ENCODE data around the gene C4BPB. TPM values are rescaled to one million over a fixed set of nuclear protein-coding genes. Genes with fewer than 3 reads are reported as not detected.

C4BPB gene
- total RNA-seq, 1 donor from 2014 or later: 0.36 TPM

DNA sequence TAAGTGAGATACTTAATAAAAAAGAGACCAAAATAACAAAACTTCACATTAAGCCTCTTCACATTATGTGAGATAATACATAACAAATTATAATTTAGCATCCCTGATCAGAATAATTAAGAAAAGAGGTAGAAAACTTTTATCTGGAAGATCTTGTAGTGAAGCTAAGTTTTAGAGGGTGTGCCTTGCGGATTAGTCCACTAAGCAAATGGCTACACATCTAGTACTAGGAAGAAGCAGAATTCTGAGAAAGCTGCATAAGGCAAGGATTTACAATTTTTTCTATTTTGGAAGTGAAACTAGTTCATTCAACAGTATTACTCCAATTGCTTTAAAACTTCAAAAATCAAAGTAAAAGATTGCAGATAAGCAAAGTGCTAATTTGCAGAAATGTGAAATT, 41.2 kb upstream of the C4BPB start:
- TF ChIP-seq, protein P1, sequence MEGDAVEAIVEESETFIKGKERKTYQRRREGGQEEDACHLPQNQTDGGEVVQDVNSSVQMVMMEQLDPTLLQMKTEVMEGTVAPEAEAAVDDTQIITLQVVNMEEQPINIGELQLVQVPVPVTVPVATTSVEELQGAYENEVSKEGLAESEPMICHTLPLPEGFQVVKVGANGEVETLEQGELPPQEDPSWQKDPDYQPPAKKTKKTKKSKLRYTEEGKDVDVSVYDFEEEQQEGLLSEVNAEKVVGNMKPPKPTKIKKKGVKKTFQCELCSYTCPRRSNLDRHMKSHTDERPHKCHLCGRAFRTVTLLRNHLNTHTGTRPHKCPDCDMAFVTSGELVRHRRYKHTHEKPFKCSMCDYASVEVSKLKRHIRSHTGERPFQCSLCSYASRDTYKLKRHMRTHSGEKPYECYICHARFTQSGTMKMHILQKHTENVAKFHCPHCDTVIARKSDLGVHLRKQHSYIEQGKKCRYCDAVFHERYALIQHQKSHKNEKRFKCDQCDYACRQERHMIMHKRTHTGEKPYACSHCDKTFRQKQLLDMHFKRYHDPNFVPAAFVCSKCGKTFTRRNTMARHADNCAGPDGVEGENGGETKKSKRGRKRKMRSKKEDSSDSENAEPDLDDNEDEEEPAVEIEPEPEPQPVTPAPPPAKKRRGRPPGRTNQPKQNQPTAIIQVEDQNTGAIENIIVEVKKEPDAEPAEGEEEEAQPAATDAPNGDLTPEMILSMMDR (conservative IDR thresholded peaks at IDR 0.05): no peak
- no peak for DNase-seq (ENCODE audit: extremely low spot score, unreplicated experiment)
- no peaks in the 10 kb centered on the region for H3K27me3 Mint-ChIP-seq
- H3K9me3 Mint-ChIP-seq: no peaks in the 10 kb centered on the region
- peaks cover 49% of the 10 kb centered on the region for H3K4me1 Mint-ChIP-seq (ENCODE audit: unreplicated experiment)
- H3K36me3 Mint-ChIP-seq: peaks cover 10% of the 10 kb centered on the region
- peak overlapping the region; percentile 75 for H3K4me3 Mint-ChIP-seq
- H3K27ac Mint-ChIP-seq: no peak overlapping the region

DNA sequence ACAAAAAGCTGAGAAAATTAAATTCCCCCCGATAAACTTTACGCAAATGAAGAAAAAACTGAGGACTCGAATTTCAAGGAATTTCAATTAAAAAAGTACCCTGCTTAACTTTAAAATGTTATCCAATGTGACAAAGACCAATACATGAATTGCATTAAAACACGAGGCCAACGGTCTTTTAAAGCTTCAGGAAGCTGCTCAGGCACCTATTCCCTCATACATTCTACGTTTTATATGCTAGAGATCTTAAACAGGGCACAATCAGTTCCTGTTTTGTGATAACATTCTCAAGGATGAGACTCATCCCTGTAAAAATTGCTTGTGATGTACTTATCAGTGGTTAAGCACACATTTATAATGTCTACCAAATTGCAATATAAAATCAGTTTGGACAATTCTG, 40.6 kb upstream of the C4BPB start:
- Mint-ChIP-seq H3K27me3 (peaks cover 1% of the 10 kb centered on the region), H3K4me3 (no peak overlapping the region)

DNA sequence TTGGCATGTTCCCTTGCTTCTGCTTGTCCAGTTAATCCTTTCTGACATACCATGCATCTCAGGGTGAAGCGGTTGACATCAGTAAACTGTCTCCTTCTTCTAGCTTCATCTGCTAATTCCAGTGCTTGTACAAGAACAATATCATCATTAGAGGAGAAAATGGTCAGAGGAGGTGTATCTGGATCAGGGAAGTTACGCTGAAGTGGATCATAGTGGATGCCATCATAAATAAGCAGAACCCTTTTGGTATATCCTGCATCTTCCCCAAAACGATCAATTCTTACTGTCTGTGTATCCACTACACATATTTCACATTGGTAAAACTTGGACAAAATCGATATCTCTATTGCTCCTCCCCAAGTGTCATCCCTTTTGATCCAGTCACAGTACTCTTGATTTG, 39.6 kb upstream of the C4BPB start:
- Mint-ChIP-seq H3K36me3 (peaks cover 10% of the 10 kb centered on the region), H3K9me3 (no peaks in the 10 kb centered on the region), H3K27ac (peak overlapping the region; percentile 98), H3K4me1 (ENCODE audit: unreplicated experiment) (peaks cover 61% of the 10 kb centered on the region), H3K27me3 (peaks cover 3% of the 10 kb centered on the region), H3K4me3 (peak overlapping the region; percentile 97)
- DNase-seq (ENCODE audit: extremely low spot score, unreplicated experiment): no peak
- TF ChIP-seq, protein P1 (conservative IDR thresholded peaks at IDR 0.05): no peak

More for the DNA sequence above, 40.6 kb upstream of the C4BPB start:
- H3K36me3 Mint-ChIP-seq: peaks cover 10% of the 10 kb centered on the region
- TF ChIP-seq, protein P1 (conservative IDR thresholded peaks at IDR 0.05): no peak
- DNase-seq (ENCODE audit: extremely low spot score, unreplicated experiment): no peak
- H3K4me1 Mint-ChIP-seq (ENCODE audit: unreplicated experiment): peaks cover 55% of the 10 kb centered on the region
- H3K27ac Mint-ChIP-seq: no peak overlapping the region
- no peaks in the 10 kb centered on the region for H3K9me3 Mint-ChIP-seq

DNA sequence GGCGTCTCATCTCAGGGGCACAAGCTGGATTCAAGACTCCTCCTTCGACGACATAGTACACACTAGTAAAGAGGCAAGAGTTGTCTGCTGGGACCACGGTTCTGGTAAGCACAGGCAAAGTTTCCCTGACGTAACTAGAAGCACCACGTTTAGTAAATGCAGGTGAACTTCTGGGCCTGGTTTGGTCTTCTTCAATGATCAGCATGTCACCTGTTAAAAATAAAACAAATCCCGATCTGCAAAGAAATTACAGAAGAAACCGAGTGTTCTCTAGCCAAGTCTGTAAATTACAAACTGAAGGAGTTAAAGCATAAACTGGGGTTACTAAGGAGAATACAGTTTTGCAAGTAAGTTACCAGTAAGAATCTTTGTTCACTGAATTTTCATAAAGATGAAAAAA, 39.1 kb upstream of the C4BPB start:
- H3K9me3 Mint-ChIP-seq: no peaks in the 10 kb centered on the region
- H3K4me1 Mint-ChIP-seq (ENCODE audit: unreplicated experiment): peaks cover 61% of the 10 kb centered on the region
- peak overlapping the region; percentile 98 for H3K27ac Mint-ChIP-seq
- DNase-seq (ENCODE audit: extremely low spot score, unreplicated experiment): no peak
- peaks cover 10% of the 10 kb centered on the region for H3K36me3 Mint-ChIP-seq
- H3K27me3 Mint-ChIP-seq: peaks cover 3% of the 10 kb centered on the region
- TF ChIP-seq, protein P1 (conservative IDR thresholded peaks at IDR 0.05): no peak
- peak overlapping the region; percentile 97 for H3K4me3 Mint-ChIP-seq

DNA sequence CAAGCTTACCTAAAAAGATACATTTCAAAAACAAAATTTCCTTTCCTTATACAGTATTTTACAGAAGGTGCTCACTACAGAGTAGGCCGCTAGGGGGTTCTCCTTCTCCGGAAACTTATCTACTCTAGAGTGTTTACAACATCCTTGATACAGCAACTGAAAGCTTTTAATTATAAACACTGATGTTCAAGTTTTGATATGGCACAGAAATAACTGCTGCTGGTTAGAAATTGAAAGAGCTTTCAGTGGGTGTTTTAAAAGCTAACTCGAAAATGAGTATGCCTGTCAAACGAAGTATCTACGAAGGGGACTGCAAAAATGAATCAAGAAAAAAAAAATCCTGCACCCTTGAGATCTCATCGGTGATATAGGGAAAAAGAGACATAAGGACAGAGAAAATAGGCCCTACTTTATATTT, 38.7 kb upstream of the C4BPB start:
- peak overlapping the region; percentile 97 for H3K4me3 Mint-ChIP-seq
- TF ChIP-seq, protein P1 (conservative IDR thresholded peaks at IDR 0.05): peak; percentile 93
- no peaks in the 10 kb centered on the region for H3K9me3 Mint-ChIP-seq
- H3K36me3 Mint-ChIP-seq: peaks cover 10% of the 10 kb centered on the region
- peaks cover 57% of the 10 kb centered on the region for H3K4me1 Mint-ChIP-seq (ENCODE audit: unreplicated experiment)
- peak overlapping the region; percentile 98 for H3K27ac Mint-ChIP-seq
- DNase-seq (ENCODE audit: extremely low spot score, unreplicated experiment): no peak
- peaks cover 3% of the 10 kb centered on the region for H3K27me3 Mint-ChIP-seq

Data from type B pancreatic cell (in vitro differentiated cells).